Skeletal muscle tissue (tissue), 4 donors: ENCODE results near the gene IL1RL1. TPM values are rescaled to one million over a fixed set of nuclear protein-coding genes. Genes with fewer than 3 reads are reported as not detected.

Source experiments
- H3K27ac ChIP-seq: one replicate; pipeline ENCODE4 v1.7.0; 2013; ENCODE audit warnings: mild to moderate bottlenecking, low read depth, low read length, inconsistent platforms
- H3K27me3 ChIP-seq, 3 donors: one replicate each; pipeline ENCODE4 v1.7.0; 2013; ENCODE audit warnings: low read length in 3 of 3; ENCODE audit not compliant: control insufficient read depth in 3 of 3, insufficient read depth in 3 of 3
- H3K36me3 ChIP-seq, 3 donors: one replicate each; pipeline ENCODE4 v1.7.0; 2013; ENCODE audit warnings: low read length in 3 of 3; ENCODE audit not compliant: control insufficient read depth in 3 of 3, insufficient read depth in 3 of 3
- H3K4me1 ChIP-seq, 3 donors: one replicate each; pipeline ENCODE4 v1.7.0; 2013; ENCODE audit warnings: low read length in 3 of 3, mild to moderate bottlenecking in 3 of 3; ENCODE audit not compliant: control insufficient read depth in 3 of 3, insufficient read depth in 3 of 3
- H3K4me3 ChIP-seq, 3 donors: one replicate each; pipeline ENCODE4 v1.7.0; 2013; ENCODE audit warnings: low read length in 3 of 3
- H3K9ac ChIP-seq, 3 donors: one replicate each; pipeline ENCODE4 v1.7.0; 2013; ENCODE audit warnings: low read length in 3 of 3, mild to moderate bottlenecking in 3 of 3, moderate library complexity in 2 of 3, low read depth in 1 of 3
- H3K9me3 ChIP-seq, 3 donors: one replicate each; pipeline ENCODE4 v1.7.0; 2013; ENCODE audit warnings: low read length in 3 of 3; ENCODE audit not compliant: control insufficient read depth in 3 of 3
- total RNA-seq: library from RNA; depleted of rRNA; stranded (reverse); fragments of >200 nt; gene quantifications from one replicate; pipeline ENCODE4 v1.2.3, GENCODE V29; 2014
- donor health status: Osteomylitis.

Gene IL1RL1
- total RNA-seq, result 1.0 TPM

- Histone ChIP-seq H3K4me3 (no peak within 1 kb of the TSS), H3K4me1 (no peaks in the 10 kb centered on the region), H3K27me3 (no peaks in the 10 kb centered on the region), H3K36me3 (no peaks in the 10 kb centered on the region), H3K27ac (no peak within 1 kb of the TSS), H3K9ac (no peak within 1 kb of the TSS), H3K9me3 (no peaks in the 10 kb centered on the region)
These were observed at the start of gene IL1RL1 for GRCh38 chr2:102310964-102311640. Gene IL1RL1, plus strand, starts transcription at chr2:102311563. Its CDS starts 26,702 bp downstream, at chr2:102338265.

- no peak overlapping the region for H3K27ac ChIP-seq
These were observed 48.9 kb upstream of the IL1RL1 start for GRCh38 chr2:102262216-102263129.

GRCh38 chr2:102264952-102265351 is 46.4 kb upstream of the IL1RL1 start:
- H3K36me3 ChIP-seq, result no peaks in the 10 kb centered on the region
- no peak overlapping the region for H3K9ac ChIP-seq
- no peak overlapping the region for H3K27ac ChIP-seq
- H3K4me1 ChIP-seq, result peaks cover 9 to 12% (median 12%) of the 10 kb centered on the region in 3 donors
- H3K4me3 ChIP-seq, result no peak overlapping the region
- H3K9me3 ChIP-seq, result no peaks in the 10 kb centered on the region
- H3K27me3 ChIP-seq, result no peaks in the 10 kb centered on the region

More at GRCh38 chr2:102262216-102263129, 48.9 kb upstream of the IL1RL1 start:
- Histone ChIP-seq H3K4me1 (peaks cover 17 to 21% (median 21%) of the 10 kb centered on the region in 3 donors), H3K9me3 (no peaks in the 10 kb centered on the region), H3K27me3 (no peaks in the 10 kb centered on the region), H3K36me3 (no peaks in the 10 kb centered on the region), H3K4me3 (no peak overlapping the region), H3K9ac (no peak overlapping the region)

- no peak overlapping the region for H3K27ac ChIP-seq
- no peak overlapping the region for H3K4me3 ChIP-seq
- no peaks in the 10 kb centered on the region for H3K36me3 ChIP-seq
- H3K4me1 ChIP-seq, result peaks cover 9 to 12% (median 12%) of the 10 kb centered on the region in 3 donors
- no peaks in the 10 kb centered on the region for H3K9me3 ChIP-seq
- H3K27me3 ChIP-seq, result no peaks in the 10 kb centered on the region
- H3K9ac ChIP-seq, result no peak overlapping the region
These were observed 45.2 kb upstream of the IL1RL1 start for GRCh38 chr2:102266204-102266603.

- Histone ChIP-seq H3K27ac (no peak overlapping the region), H3K36me3 (no peaks in the 10 kb centered on the region), H3K9me3 (no peaks in the 10 kb centered on the region), H3K4me1 (peaks cover 9 to 12% (median 12%) of the 10 kb centered on the region in 3 donors), H3K9ac (no peak overlapping the region), H3K4me3 (no peak overlapping the region), H3K27me3 (no peaks in the 10 kb centered on the region)
These were observed 43.6 kb upstream of the IL1RL1 start for GRCh38 chr2:102267774-102268173.

- Histone ChIP-seq H3K27ac (no peak overlapping the region), H3K9ac (no peak overlapping the region), H3K27me3 (no peaks in the 10 kb centered on the region), H3K36me3 (no peaks in the 10 kb centered on the region), H3K9me3 (no peaks in the 10 kb centered on the region), H3K4me1 (peaks cover 9 to 12% (median 12%) of the 10 kb centered on the region in 3 donors), H3K4me3 (no peak overlapping the region)
These were observed 42.7 kb upstream of the IL1RL1 start for GRCh38 chr2:102268510-102269199.

GRCh38 chr2:102269200-102269524 is 42.2 kb upstream of the IL1RL1 start:
- no peak overlapping the region for H3K27ac ChIP-seq
- H3K27me3 ChIP-seq, result no peaks in the 10 kb centered on the region
- no peak overlapping the region for H3K4me3 ChIP-seq
- no peak overlapping the region for H3K9ac ChIP-seq
- H3K36me3 ChIP-seq, result no peaks in the 10 kb centered on the region
- peaks cover 9 to 12% (median 12%) of the 10 kb centered on the region in 3 donors for H3K4me1 ChIP-seq
- H3K9me3 ChIP-seq, result no peaks in the 10 kb centered on the region

GRCh38 chr2:102271844-102272243 is 39.5 kb upstream of the IL1RL1 start:
- Histone ChIP-seq H3K4me3 (no peak overlapping the region), H3K9ac (no peak overlapping the region), H3K27ac (no peak overlapping the region), H3K9me3 (no peaks in the 10 kb centered on the region), H3K27me3 (no peaks in the 10 kb centered on the region), H3K4me1 (peaks cover 0 to 2% (median 0%) of the 10 kb centered on the region in 3 donors), H3K36me3 (no peaks in the 10 kb centered on the region)

- Histone ChIP-seq H3K27me3 (peaks cover 0 to 2% (median 0%) of the 10 kb centered on the region in 3 donors), H3K36me3 (no peaks in the 10 kb centered on the region), H3K9me3 (no peaks in the 10 kb centered on the region), H3K4me1 (peaks cover 0 to under 1% (median 0%) of the 10 kb centered on the region in 3 donors), H3K27ac (no peak overlapping the region), H3K4me3 (no peak overlapping the region), H3K9ac (no peak overlapping the region)
These were observed 37.6 kb upstream of the IL1RL1 start for GRCh38 chr2:102273619-102274211.
